Measurements from ENCODE around the gene NUP37.
"Not testable (repeated sequence)": the region's sequence is repeated elsewhere in the genome, so short reads cannot be mapped to it uniquely, and the experiment has no call there.

The NUP37 gene

DNA sequence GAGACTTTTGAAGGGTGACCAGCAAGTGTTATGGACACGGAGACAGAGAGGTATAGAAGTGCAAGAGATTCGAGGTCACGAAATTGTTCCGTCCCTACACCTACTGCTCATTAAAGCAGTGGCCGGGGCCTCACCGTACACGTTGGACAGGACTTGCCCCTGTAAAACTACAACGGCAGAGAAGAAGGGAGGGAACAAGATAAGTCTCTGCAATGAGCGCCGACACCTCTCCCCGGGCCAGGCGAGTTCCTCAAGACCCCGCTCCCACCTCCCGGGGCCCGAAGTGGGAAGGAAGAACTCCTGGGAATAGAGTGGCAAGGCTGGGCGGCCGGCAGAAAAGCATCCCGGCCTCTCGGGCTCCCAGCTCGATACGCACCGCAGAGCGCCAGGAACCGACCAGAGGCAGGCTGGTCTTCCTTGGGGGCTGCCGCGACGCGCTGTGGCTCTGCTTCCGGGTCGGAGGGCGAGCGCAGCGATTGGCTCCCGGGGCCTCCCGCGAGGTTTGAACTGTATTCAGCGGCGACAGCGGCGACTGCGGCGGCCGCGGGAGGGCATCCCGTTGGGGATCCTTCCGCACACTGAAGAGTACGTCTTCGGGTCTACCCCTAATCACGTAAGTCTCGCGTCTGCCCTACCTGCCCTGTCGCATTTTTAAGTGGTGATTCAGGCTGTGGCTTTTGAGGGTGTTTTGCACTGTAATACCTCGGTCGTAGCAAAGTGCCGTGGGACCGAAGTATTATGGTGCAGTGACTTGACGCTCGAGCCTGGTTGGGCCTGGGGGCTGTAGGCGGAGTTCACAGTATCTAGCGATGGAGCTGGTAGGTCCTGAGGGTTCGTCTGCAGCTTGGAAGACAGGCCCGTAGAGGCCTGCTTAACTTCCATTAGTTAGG is at the start of gene NUP37, which contains the start of gene PARPBP:
NUP37 (minus strand) TSS at position 441 of the 890 bp plus-strand sequence. CDS start 1,596 bp downstream, outside the sequence.
PARPBP (plus strand) TSS at position 510 of the 890 bp plus-strand sequence. CDS start 3,706 bp downstream, outside the sequence.
- DNase-seq, result peak; percentile 97

DNA sequence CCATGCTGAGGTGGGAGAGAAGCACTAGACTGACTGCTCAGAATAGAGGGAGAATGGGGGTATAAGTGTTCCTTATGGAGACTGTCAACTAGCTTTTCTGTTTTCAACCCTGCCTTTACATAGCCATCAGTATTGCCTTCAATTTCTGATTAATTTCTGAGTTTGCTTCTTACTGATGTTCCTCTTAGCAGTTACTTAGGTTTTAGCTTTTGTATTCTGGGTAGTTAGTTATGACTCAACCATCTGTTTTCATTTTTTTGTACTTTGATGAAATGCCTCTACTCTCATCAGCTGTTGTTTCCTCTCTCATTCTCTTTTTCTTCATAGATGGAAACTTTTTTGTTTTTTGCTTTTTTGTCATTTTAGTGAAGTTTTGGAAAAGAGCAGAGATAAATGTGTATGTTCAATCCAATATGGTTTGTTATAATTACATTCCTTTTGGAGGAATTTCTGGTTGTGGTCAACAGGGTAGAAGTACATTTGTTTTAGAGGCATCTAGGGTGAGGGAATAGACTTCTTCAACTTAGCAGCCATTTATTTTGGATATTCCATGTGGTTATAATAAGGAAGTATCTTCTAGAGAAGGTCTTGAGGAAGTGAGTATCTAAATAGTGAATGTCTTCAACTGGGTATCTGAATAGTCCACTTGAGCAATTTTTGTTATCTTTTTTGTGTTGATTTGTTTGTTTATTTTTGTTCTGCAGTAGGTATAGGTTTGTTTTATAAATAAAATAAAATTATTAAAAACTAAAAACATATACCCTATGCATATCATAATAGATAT is 48.1 kb upstream of the NUP37 start:
- DNase-seq, result no peak

GRCh38 chr12:102163383-102163782 is 43.5 kb upstream of the NUP37 start:
- DNase-seq, result no peak

GRCh38 chr12:102155206-102155605 is 35.3 kb upstream of the NUP37 start:
- DNase-seq, result not testable (repeated sequence)

DNA sequence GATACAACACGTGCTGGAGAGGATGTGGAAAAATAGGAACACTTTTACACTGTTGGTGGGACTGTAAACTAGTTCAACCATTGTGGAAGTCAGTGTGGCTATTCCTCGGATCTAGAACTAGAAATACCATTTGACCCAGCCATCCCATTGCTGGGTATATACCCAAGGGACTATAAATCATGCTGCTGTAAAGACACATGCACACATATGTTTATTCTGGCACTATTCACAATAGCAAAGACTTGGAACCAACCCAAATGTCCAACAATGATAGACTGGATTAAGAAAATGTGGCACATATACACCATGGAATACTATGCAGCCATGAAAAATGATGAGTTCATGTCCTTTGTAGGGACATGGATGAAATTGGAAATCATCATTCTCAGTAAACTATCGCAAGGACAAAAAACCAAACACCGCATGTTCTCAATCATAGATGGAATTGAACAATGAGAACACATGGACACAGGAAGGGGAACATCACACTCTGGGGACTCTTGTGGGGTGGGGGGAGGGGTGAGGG is 27.2 kb upstream of the NUP37 start:
- not testable (repeated sequence) for DNase-seq

DNA sequence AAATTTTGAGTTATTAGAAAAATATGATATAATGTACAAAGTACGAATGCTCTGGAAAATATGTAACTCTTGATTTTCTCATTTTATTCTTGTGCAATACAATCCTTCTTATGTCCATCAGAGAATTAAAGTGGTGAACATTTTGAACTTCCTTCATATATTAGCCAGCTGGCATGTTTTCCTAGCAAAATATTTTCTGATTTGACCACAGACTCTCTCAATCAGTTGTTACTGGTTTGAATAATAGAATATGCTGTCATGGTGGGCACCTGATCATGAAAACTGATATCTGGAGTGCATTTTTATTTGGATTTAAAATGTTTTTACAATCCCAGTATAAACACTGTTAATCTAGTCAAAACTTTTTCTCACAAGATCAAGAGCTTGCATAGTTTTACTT is 24.3 kb upstream of the NUP37 start:
- no peak for DNase-seq

GRCh38 chr12:102142866-102143373 is 23.0 kb upstream of the NUP37 start:
- not testable (repeated sequence) for DNase-seq

GRCh38 chr12:102137619-102138018 is 17.7 kb upstream of the NUP37 start:
- not testable (repeated sequence) for DNase-seq

GRCh38 chr12:102131442-102131841 is 11.5 kb upstream of the NUP37 start:
- DNase-seq, result not testable (repeated sequence)

GRCh38 chr12:102130720-102131119 is 10.8 kb upstream of the NUP37 start:
- DNase-seq, result not testable (repeated sequence)

- not testable (repeated sequence) for DNase-seq
These were observed 1.4 kb upstream of the NUP37 start for GRCh38 chr12:102121328-102121727.

- no peak for DNase-seq
These were observed 972 bp upstream of the NUP37 start for GRCh38 chr12:102120886-102121285.

DNA sequence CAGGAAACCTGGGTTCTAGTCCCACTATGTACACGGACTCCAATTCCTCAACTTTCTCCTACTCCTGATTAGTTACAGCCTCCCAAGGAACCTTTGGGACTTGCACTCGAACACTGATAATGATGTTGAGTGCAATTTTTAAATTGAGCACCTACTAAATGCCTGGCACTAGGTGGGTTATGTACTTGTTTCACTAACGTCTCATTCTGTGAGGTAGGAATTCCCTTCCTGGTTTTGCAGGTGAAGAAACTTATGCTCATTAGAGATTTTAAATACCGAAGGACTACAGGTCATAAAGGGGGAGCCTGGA is 605 bp upstream of the NUP37 start:
- DNase-seq, result no peak

GRCh38 chr12:102118874-102119273 is 1.0 kb downstream of the NUP37 start:
- no peak for DNase-seq

GRCh38 chr12:102116392-102116791 is 3.5 kb downstream of the NUP37 start:
- no peak for DNase-seq

GRCh38 chr12:102114212-102114611 is 5.7 kb downstream of the NUP37 start:
- no peak for DNase-seq

- no peak for DNase-seq
These were observed 9.1 kb downstream of the NUP37 start for GRCh38 chr12:102110782-102111181.

DNA sequence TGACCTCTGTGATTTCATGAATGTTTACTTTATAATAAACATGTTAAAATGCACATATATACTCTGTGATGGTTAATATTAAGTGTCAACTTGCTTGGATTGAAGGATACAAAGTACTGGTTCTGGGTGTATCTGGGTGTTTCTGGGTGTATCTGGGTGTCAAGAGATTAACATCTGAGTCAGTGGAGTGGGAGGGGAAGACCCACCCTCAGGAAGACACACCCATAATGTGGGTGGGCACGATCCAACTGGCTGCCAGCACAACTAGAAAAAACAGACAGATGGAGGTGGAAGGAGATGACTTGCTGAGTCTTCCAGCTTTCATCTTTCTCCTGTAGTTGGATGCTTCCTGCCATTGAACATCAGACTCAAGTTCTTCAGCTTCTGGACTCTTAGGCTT is 11.9 kb downstream of the NUP37 start:
- no peak for DNase-seq

GRCh38 chr12:102106905-102107304 is 13.0 kb downstream of the NUP37 start:
- DNase-seq, result no peak

GRCh38 chr12:102096855-102097254 is 23.1 kb downstream of the NUP37 start:
- DNase-seq, result no peak

GRCh38 chr12:102095677-102096263 is 24.1 kb downstream of the NUP37 start:
- DNase-seq, result no peak

DNA sequence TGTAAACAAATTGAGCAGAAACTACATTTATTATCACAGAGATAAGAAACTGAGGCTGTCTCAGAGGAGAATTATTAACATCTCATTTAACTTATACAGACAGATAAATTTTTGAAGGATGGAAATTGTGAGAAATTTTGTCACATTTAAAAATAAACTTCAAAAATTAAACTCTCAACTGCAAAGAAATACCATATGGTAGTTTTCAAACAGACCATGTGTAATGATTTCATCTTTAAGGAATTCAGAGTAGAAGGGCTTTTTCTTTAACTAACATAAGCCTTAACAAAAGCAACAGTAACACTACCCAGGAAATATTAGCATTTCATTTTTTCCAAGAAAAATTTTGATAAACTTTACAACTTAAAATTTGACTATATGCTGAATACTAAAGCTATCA is 26.6 kb downstream of the NUP37 start:
- DNase-seq, result no peak
